NCI-H1048 (cell line): Measurements from ENCODE around the gene CHRD.
"Not testable (repeated sequence)": the region's sequence is repeated elsewhere in the genome, so short reads cannot be mapped to it uniquely, and the experiment has no call there.

ENCODE experiments used
- DNase-seq: peaks from one replicate; lab custom pipeline; 2025; lab: John Stamatoyannopoulos, UW

The CHRD gene

DNA sequence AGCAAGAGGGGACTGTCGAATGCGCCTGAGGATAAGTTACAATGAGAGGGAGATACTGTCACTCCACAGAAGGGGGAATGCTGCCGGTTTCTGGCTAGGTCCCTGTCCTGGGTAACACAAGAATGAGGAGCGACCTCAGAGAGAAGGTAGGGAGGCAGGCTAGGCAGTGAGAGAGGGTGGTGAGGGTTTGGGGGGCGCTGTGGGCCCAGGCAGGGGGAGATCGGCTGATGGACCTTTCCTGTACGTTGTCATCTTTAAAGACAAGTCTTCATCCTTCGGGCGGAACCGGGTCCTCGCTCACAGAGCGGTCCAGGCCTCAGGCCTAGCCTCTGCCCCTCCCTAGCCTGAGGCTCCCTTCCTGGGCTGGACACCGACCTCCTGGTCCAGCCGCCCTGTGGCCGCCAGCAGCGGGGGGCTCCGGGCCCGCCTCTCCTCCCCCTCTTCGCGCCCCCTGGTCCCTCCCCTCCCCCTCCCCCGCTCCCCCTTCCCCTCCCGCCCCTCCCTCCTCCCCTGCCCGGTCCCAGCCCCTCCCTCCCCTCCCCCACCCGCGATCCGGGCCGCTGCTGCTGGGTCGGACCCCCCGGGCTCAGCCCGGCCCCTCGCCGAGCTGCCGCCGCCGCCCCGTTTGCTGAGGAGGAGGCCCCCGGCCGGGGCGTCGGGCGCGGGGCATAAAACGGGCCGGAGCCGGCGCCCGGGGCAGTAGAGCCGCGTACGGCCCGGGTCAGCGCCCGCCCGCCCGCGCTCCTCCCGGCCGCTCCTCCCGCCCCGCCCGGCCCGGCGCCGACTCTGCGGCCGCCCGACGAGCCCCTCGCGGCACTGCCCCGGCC is at the start of gene CHRD:
Gene CHRD, plus strand, starts transcription at position 697 of the 827 bp plus-strand sequence. CDS start 265 bp downstream, outside the sequence.
- no peak for DNase-seq

DNA sequence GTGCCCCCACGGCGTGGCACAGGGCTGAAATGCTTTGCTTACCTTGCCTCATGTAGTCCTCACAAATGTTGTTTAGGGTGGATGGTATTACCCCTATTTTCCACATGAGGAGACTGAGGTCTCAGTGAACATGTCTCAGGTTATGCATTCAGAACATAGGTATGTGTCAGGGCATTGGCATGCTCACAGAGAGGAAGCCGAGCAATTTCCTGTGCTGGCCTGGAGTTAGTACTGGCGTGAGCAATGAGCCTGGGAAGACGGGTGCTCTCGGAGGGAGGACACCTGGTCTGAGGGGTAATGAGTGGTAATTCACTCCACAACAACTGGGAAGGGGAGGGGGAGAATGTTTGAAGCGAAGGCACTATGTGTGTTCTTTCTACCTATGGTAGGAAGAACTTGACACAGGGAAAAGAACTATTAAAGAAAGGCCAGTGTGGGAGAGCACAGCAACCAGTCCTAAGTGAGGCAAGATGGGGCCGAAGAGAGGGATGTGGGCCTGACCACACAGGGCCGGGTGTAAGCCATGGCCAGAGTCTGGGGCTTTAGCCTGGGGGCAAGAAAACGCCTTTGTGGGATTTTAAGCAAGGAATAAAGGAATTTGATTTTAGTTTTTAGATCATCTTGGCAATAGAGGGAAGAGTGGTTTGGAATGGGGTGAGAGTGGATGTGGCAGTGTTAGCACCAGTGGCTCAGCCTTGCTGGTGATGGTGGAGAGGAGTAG is 47.3 kb upstream of the CHRD start:
- no peak for DNase-seq

DNA sequence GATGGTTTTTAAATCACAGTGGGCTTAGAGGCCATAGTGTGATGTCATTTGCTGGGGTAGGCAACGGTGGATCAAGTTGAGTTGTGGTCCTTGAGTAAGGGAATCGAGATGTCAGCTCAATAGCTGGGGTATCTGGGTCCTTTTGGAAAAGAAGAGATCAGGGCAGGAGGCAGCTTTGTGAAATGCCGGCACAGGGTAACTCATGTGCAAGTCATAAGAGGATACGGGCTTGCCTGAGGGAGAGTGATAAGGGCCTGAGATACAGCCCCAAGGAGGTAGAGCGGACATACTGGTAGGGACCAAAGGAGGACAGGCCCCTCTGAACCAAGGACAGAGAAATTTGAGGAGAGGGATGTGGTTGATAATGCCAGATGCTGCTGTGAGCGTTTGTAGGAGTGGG is 46.7 kb upstream of the CHRD start:
- DNase-seq, result no peak

DNA sequence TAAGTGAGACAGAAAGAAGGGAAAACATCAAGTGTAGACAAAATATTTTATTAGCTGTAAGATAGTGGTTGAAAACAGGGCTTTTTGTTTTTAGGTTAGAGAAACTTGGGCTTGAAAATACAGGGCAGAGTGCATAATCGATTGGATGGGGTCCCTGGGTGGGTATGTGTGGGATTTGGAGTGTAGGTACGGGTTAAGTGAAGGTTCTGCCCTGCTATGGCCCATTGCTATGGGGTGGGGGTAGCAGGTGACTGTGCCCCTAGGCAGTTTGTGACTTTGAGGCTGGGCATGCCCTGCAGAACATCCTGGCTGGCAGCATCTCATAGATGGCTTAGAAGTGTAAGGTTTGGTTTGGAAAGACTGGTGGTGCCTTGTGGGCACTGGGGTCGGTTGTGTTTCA is 46.2 kb upstream of the CHRD start:
- DNase-seq, result no peak

DNA sequence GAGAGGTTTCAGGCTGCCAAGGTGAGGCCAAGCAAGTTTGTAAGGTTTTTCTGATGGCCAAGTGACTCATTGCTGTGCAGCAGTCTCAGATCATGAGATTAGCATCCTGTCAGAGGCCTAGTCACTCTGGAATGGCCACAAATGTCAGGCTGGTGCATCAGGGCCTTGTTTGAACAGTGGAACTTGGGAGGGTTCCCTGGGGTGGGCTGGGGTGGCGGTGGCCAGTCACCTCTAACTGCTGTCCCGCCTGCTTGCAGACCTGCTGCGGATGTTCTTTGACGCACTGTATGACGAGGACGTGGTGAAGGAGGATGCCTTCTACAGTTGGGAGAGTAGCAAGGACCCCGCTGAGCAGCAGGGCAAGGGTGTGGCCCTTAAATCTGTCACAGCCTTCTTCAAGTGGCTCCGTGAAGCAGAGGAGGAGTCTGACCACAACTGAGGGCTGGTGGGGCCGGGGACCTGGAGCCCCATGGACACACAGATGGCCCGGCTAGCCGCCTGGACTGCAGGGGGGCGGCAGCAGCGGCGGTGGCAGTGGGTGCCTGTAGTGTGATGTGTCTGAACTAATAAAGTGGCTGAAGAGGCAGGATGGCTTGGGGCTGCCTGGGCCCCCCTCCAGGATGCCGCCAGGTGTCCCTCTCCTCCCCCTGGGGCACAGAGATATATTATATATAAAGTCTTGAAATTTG is 45.2 kb upstream of the CHRD start:
- no peak for DNase-seq

DNA sequence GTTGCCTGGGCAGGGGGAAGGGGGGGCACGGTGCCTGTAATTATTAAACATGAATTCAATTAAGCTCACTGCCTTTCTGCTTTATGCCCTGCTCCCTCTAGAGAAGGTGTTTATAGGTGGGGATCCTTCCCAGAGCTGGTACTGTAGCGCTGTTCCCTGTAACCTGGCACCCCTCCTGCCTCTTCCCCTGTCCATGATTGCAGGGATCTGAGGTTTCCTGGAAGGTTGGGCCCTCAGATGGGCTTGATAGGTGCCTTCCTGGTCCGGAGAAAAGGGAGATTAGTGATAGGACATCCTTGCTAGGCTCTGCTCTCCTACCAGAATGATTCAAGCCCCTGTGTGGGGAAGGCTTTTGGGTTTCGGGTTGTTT is 44.6 kb upstream of the CHRD start:
- no peak for DNase-seq

DNA sequence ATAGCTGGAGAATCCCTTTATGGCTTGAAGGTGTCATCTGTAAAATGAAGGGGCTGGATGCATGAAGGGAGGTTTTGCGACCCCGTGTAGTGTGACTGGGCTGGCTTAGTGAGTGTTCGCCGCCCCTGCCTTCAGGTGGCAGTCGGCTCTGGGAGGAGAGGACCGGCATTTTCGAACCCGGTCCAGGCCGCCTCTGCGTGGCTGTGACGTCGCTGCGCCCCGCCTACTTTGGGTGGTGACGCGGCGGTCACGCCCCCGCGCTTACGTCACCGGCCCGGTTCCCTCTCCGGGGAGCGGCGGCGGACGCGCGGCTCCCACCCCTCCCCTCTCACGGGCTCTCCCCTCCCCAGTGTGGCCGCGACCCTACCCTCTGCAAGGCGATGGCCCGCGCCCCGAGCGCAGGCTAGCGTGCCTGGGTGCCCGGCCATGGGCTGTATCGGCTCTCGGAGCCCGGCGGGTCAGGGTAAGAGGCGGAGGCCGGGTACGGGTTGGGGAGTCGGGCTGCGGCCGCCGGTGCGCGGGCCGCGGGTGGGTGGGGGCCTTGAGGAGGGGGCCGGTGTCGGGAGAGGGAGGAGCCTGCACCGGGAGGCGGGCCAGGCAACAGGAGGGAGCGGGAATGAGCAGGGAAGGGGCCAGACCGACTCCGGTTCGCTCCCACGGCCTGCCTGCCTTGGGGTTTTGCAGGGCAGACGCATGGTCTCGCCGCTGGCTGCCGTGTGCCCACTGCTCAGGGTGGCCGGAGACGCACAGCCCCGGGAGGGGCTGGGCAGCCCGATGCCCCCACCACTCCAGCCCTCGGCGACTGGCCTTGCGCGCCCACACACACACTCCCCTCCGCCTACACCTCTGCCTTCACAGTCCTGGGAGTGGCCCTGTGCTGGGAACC is 44.0 kb upstream of the CHRD start:
- DNase-seq, result no peak

DNA sequence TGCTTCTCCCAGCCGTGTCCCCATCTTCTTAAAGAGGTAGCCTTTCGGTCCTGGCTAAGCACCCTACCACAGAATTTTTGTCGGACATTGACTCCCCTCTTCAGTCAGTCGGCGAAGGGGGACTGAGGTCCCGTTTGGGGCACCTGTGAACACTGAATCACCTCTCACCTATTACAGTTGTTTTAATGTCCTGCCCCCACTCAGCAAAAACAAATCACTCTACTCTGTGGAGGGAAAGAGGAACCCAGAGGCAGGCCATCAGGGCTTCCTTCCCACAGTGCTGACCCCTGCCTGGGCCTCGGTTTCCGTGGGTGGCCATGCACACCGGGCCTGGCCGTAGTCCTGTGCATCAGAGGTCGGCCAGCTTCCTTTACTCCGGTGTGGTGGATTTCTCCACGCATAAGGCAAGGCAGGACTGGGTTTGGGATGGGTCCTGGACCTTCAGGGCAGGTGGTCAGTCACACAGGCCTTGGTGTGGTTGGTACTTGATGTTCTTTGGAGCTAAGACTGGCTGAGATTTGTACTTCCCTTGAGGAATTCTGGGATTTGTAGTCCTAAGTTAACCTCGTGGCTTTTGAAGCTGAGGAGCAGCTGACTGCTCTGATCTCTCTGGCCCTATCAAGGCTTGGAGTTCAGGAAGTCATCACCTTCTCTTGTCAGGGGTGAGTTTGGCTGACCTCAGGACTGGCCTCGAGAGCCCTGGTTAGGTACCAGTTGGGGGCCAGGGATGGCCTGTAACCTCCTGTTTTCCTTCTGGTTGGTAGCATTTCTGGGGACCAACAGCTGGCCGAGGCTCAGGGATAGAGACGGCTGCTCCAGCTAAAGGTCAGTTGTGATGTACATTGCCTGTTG is 43.1 kb upstream of the CHRD start:
- no peak for DNase-seq

DNA sequence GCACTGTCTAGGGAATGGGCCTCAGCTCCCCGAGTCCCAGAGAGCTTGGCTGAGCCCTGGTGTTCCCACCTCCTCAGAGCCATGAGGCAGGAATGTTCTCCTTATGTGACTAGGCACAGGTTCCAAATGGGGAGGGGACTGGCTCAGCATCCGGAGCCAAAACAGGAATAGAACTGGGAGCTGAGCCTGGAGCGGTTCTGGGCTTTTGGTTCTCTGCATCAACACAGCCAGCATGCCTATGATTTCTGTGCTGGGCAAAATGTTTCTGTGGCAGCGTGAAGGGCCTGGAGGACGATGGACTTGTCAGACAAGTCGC is 42.5 kb upstream of the CHRD start, which contains the start of gene FAM131A:
Gene FAM131A, plus strand, starts transcription at position 202 of the 316 bp plus-strand sequence. Its CDS starts 31 bp downstream, at position 233.
- DNase-seq, result no peak

DNA sequence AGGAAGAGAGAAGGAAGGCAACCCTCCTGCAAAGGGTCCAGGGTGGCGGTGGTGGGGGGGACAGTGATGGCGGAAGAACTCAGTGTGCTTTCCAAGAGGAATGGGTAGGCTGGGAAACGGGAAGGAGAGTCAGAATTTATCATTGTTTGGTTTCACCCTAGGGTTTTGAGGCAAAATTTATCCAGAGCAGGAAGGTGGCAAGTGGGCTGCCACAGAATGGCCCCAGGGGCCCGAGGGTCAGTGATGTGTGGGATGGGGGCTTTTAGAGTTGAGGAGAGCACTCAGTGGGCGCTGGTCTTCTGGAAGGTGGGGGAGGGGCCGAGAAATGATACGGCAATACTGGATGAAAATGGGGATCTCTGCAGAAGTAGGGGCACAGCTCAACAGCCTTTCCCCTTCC is 41.9 kb upstream of the CHRD start:
- DNase-seq, result no peak

DNA sequence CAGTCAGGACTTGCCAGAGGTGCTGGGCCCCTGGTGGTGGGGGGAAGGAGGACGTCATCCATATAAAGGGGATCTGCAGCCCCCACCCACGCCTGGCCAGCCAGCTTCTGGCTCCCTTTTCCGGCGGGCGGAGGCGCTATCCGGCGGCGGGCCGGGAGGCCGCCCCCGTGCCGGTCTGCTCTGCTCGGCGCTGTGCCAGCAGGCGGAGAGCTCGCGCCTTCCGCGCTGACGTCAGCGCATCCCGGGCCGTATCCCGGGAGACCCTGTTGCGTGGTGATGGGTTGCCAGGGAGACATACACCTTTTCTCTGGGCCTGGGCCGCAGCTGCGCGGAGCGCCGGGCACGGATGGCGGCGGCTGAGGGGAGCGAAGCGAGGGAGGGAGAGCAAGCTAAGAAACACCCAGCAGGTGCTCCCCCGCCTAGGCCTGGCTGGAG is 41.3 kb upstream of the CHRD start:
- DNase-seq, result no peak

DNA sequence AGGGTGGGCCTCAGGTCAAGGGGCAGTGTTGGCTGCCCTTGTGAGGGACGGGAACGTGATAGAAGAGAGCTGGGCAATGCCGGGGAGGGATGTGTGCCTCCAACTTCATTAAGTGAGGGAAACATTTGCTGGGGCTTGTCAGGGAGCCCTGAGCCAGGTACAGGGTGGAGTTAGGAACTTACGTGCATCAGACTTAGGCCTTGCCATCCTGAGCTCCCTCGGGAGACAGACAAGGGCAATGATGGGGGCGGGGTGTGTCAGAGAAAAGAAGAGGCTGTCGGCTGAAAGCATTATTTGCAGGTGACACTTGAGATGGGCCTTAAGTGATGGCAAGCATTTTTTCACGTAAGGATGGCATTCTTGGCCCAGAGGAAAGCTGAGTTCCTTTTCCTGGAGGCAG is 40.9 kb upstream of the CHRD start:
- no peak for DNase-seq

DNA sequence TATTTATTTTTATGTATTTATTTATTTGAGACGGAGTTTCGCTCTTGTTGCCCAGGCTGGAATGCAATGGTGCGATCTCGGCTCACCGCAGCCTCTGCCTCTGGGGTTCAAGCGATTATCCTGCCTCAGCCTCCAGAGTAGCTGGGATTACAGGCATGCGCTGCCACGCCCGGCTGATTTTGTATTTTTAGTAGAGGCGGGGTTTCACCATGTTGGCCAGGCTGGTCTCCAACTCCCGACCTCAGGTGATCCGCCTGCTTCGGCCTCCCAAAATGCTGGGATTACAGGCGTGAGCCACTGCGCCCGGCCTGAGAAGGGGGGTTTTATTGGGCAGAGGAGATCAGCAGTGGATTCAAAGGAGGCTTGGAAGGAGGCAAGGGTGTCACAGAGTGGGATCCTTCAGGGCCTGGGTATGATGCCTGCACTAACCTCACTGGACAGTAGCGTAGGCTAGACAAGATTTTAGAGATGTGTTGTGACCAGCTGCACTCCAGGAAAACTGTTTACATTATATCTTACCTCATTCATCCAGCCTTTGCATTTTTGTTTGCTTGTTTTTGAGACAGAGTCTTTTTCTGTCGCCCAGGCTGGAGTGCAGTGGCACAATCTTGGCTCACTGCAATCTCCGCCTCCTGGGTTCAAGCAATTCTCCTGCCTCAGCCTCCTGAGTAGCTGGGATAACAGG is 40.3 kb upstream of the CHRD start:
- not testable (repeated sequence) for DNase-seq

DNA sequence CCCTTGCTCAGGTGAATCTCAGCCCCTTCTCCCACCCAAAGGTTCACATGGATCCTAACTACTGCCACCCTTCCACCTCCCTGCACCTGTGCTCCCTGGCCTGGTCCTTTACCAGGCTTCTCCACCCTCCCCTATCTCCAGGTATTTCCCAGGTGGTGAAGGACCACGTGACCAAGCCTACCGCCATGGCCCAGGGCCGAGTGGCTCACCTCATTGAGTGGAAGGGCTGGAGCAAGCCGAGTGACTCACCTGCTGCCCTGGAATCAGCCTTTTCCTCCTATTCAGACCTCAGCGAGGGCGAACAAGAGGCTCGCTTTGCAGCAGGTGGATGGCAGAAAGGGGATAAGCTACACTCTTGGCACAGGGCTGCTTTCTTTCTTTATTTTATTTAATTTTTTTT is 37.9 kb upstream of the CHRD start:
- DNase-seq, result no peak

DNA sequence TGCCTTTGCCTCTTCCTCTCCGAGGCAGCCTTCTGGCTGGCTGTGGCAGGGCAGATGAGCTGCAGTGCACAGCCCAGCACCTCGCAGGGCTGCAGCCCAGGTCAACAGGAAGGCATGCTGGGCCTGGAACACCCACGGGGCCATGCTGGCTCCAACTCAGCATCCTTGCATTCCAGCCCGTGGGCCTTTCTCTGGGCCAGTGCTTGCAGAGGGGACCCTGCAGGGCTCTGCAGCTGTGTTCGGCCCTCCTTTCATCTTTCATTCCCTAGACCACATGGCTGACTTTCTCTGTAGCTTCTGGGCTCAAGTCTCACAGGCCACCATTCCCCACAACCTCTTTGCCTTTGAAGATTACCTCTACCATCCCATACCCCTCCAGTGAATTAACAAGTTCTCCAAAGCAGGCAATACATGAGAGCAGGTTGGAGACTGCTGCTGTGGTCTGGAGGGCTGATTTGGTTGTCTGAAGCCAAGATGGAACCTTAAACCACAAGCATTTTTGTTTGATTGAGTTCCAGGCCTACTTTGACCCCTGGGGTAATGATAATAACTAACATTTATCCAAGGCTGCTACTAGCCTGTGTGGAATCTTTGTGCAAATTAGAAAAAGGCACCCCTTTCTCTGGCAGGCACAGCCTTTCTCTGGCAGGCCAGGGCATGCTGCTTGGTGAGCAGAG is 36.5 kb upstream of the CHRD start:
- DNase-seq, result no peak

DNA sequence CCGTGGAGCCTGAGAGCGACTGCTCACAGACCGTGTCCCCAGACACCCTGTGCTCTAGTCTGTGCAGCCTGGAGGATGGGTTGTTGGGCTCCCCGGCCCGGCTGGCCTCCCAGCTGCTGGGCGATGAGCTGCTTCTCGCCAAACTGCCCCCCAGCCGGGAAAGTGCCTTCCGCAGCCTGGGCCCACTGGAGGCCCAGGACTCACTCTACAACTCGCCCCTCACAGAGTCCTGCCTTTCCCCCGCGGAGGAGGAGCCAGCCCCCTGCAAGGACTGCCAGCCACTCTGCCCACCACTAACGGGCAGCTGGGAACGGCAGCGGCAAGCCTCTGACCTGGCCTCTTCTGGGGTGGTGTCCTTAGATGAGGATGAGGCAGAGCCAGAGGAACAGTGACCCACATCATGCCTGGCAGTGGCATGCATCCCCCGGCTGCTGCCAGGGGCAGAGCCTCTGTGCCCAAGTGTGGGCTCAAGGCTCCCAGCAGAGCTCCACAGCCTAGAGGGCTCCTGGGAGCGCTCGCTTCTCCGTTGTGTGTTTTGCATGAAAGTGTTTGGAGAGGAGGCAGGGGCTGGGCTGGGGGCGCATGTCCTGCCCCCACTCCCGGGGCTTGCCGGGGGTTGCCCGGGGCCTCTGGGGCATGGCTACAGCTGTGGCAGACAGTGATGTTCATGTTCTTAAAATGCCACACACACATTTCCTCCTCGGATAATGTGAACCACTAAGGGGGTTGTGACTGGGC is 35.1 kb upstream of the CHRD start:
- no peak for DNase-seq

DNA sequence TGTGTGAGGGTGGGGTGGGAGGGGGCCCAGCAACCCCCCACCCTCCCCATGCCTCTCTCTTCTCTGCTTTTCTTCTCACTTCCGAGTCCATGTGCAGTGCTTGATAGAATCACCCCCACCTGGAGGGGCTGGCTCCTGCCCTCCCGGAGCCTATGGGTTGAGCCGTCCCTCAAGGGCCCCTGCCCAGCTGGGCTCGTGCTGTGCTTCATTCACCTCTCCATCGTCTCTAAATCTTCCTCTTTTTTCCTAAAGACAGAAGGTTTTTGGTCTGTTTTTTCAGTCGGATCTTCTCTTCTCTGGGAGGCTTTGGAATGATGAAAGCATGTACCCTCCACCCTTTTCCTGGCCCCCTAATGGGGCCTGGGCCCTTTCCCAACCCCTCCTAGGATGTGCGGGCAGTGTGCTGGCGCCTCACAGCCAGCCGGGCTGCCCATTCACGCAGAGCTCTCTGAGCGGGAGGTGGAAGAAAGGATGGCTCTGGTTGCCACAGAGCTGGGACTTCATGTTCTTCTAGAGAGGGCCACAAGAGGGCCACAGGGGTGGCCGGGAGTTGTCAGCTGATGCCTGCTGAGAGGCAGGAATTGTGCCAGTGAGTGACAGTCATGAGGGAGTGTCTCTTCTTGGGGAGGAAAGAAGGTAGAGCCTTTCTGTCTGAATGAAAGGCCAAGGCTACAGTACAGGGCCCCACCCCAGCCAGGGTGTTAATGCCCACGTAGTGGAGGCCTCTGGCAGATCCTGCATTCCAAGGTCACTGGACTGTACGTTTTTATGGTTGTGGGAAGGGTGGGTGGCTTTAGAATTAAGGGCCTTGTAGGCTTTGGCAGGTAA is 34.3 kb upstream of the CHRD start:
- no peak for DNase-seq
